NOMO-1 (cell line): ENCODE data around the gene VMP1.
"Not testable (repeated sequence)": the region's sequence is repeated elsewhere in the genome, so short reads cannot be mapped to it uniquely, and the experiment has no call there.

Experiments
- DNase-seq, 2 experiments: peaks; one replicate each; lab custom pipeline; 2025; ENCODE audit not compliant: unreplicated experiment in 2 of 2; lab: John Stamatoyannopoulos, UW

The VMP1 gene

GRCh38 chr17:59753522-59754467 is 46.3 kb downstream of the VMP1 start:
- peak; percentile 69 to 86 for DNase-seq

- no peak for DNase-seq
Observed at GRCh38 chr17:59754552-59754951, 47.1 kb downstream of the VMP1 start.

- not testable (repeated sequence) for DNase-seq
Observed at GRCh38 chr17:59755069-59755468, 47.6 kb downstream of the VMP1 start.

GRCh38 chr17:59756236-59756818 is 48.9 kb downstream of the VMP1 start:
- no peak for DNase-seq

- no peak for DNase-seq
Observed at GRCh38 chr17:59757043-59757442, 49.6 kb downstream of the VMP1 start.

GRCh38 chr17:59757470-59757869 is 50.0 kb downstream of the VMP1 start:
- no peak for DNase-seq

- no peak for DNase-seq
Observed at GRCh38 chr17:59757881-59758385, 50.5 kb downstream of the VMP1 start.

- DNase-seq, result not testable (repeated sequence)
Observed at GRCh38 chr17:59758998-59759651, 51.7 kb downstream of the VMP1 start.

- DNase-seq, result peak in 1 of 2 experiments; percentile 78
Observed at GRCh38 chr17:59760160-59760559, 52.7 kb downstream of the VMP1 start.

- no peak for DNase-seq
Observed at GRCh38 chr17:59761385-59762048, 54.1 kb downstream of the VMP1 start.

- no peak for DNase-seq
Observed at GRCh38 chr17:59762049-59762823, 54.8 kb downstream of the VMP1 start.

GRCh38 chr17:59762824-59763374 is 55.4 kb downstream of the VMP1 start:
- DNase-seq, result no peak

- DNase-seq, result no peak
Observed at GRCh38 chr17:59763861-59764260, 56.4 kb downstream of the VMP1 start.

GRCh38 chr17:59764292-59764741 is 56.9 kb downstream of the VMP1 start:
- no peak for DNase-seq

GRCh38 chr17:59765038-59765437 is 57.6 kb downstream of the VMP1 start:
- no peak for DNase-seq

GRCh38 chr17:59766491-59766890 is 59.0 kb downstream of the VMP1 start:
- no peak for DNase-seq

GRCh38 chr17:59767176-59767575 is 59.7 kb downstream of the VMP1 start:
- DNase-seq, result no peak

- peak; percentile 9 to 67 for DNase-seq
Observed at GRCh38 chr17:59769887-59770286, 62.4 kb downstream of the VMP1 start.

- no peak for DNase-seq
Observed at GRCh38 chr17:59771093-59771492, 63.6 kb downstream of the VMP1 start.
